Measurements from ENCODE around the gene KRTAP23-1.

Gene KRTAP23-1

DNA sequence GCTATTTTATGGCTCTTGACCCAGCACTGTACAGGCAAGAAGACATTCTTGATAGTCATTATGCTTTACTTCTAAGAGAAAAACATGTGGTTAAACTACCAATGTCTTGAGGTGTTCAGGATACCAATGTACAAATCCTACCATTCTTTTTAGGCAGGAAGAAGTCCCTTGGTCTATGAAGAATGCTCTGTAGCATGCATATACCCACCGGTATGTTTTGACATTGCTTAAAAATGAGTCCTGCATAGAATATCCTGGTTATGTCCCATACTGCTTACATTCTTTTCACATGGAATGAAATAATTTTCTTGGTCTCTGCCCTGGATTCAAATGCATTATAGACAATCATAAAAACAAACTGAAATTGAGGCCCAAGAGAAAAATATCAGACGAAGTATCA is 15.7 kb downstream of the KRTAP23-1 start:
- H3K4me3 ChIP-seq (ENCODE audit: insufficient read depth, low read length, poor library complexity, severe bottlenecking), result no peak overlapping the region
- H3K79me2 ChIP-seq (ENCODE audit: insufficient read depth, low read length), result no peaks in the 10 kb centered on the region
- no peak overlapping the region for H2AFZ ChIP-seq (ENCODE audit: low read depth, low read length, severe bottlenecking)
- H3K9me2 ChIP-seq (replicated peaks; ENCODE audit: insufficient read depth, low read length), result no peaks in the 10 kb centered on the region
- H3F3A ChIP-seq (ENCODE audit: insufficient read depth), result no peaks in the 10 kb centered on the region
- no peaks in the 10 kb centered on the region for H3K36me3 ChIP-seq (ENCODE audit: low read length)
- no peaks in the 10 kb centered on the region for H3K9me3 ChIP-seq (ENCODE audit: insufficient read depth, low read length)
- no peaks in the 10 kb centered on the region for H4K20me1 ChIP-seq (ENCODE audit: low read depth, low read length)
- H3K27ac ChIP-seq (ENCODE audit: low read depth, low read length), result no peak overlapping the region
- H3K4me2 ChIP-seq (ENCODE audit: low read depth, low read length, poor library complexity, severe bottlenecking), result no peak overlapping the region
- no peak for TF ChIP-seq EZH2phosphoT487 (conservative IDR thresholded peaks at IDR 0.05; ENCODE audit: low read length)
- TF ChIP-seq, protein P1, sequence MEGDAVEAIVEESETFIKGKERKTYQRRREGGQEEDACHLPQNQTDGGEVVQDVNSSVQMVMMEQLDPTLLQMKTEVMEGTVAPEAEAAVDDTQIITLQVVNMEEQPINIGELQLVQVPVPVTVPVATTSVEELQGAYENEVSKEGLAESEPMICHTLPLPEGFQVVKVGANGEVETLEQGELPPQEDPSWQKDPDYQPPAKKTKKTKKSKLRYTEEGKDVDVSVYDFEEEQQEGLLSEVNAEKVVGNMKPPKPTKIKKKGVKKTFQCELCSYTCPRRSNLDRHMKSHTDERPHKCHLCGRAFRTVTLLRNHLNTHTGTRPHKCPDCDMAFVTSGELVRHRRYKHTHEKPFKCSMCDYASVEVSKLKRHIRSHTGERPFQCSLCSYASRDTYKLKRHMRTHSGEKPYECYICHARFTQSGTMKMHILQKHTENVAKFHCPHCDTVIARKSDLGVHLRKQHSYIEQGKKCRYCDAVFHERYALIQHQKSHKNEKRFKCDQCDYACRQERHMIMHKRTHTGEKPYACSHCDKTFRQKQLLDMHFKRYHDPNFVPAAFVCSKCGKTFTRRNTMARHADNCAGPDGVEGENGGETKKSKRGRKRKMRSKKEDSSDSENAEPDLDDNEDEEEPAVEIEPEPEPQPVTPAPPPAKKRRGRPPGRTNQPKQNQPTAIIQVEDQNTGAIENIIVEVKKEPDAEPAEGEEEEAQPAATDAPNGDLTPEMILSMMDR (IDR thresholded peaks at IDR 0.05; ENCODE audit: insufficient read depth, low read length, poor library complexity, severe bottlenecking), result no peak
- H3K27me3 ChIP-seq (ENCODE audit: low read length), result no peaks in the 10 kb centered on the region
- H3K9ac ChIP-seq (ENCODE audit: low read length), result no peak overlapping the region

DNA sequence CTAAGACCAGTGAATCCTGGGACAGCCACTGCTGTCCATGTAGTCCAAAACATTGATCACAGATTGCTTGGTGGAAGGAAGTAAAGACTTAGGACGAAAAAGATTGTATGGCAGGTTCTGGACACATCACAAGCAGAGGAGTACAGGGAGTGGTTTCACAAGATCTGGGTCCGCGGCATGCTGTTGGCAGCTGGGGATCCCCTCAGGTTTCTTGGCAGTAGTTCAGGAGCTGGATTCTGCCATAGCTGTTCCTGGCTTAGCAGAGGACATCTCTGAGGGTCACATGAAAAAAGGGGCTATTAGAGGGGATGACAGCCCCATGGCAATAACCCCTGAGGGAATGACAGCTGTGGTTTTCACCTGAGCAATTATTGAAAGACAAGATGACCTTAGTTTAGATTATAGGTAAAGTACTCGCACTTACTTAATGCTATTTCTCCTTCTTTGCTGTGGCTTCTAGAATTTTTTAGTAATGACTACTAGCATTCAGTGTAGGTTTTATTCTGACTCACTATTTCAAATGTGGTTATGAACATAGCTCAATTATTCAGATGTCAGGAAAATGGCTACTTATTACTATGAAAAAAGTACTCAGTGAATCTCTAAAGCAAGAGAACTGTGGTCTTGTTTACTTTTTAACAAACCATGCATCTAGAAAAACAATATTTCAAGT is 19.1 kb downstream of the KRTAP23-1 start:
- Histone ChIP-seq H3K9me3 (ENCODE audit: insufficient read depth, low read length) (no peaks in the 10 kb centered on the region), H3K9me2 (replicated peaks; ENCODE audit: insufficient read depth, low read length) (no peaks in the 10 kb centered on the region), H3K4me3 (ENCODE audit: insufficient read depth, low read length, poor library complexity, severe bottlenecking) (no peak overlapping the region), H3F3A (ENCODE audit: insufficient read depth) (no peaks in the 10 kb centered on the region), H3K27ac (ENCODE audit: low read depth, low read length) (no peak overlapping the region), H3K36me3 (ENCODE audit: low read length) (no peaks in the 10 kb centered on the region), H2AFZ (ENCODE audit: low read depth, low read length, severe bottlenecking) (no peak overlapping the region), H4K20me1 (ENCODE audit: low read depth, low read length) (no peaks in the 10 kb centered on the region), H3K79me2 (ENCODE audit: insufficient read depth, low read length) (no peaks in the 10 kb centered on the region), H3K27me3 (ENCODE audit: low read length) (no peaks in the 10 kb centered on the region), H3K9ac (ENCODE audit: low read length) (no peak overlapping the region), H3K4me2 (ENCODE audit: low read depth, low read length, poor library complexity, severe bottlenecking) (no peak overlapping the region)
- TF ChIP-seq, protein P1 (IDR thresholded peaks at IDR 0.05; ENCODE audit: insufficient read depth, low read length, poor library complexity, severe bottlenecking), result no peak
- no peak for TF ChIP-seq EZH2phosphoT487 (conservative IDR thresholded peaks at IDR 0.05; ENCODE audit: low read length)

DNA sequence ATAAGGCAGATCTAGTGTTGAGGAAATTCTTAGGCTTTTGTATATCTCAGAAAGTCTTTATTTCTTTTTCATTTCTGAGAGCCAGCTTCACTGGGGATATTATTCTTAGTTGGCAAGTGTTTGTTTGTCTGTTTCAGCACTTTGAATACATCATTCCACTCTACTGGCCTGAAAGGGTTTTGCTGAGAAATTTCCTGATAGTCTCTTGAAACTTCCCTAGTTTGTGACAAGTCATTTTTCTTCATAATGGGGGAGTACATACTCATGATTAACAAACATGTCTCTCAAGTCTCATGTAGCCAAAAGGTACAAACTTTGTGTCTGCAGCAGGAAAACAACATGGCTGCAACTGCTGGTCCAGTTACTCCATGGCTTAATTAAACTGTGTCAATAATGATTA is 22.0 kb downstream of the KRTAP23-1 start:
- Histone ChIP-seq H3K9ac (ENCODE audit: low read length) (no peak overlapping the region), H3K9me3 (ENCODE audit: insufficient read depth, low read length) (no peaks in the 10 kb centered on the region), H3K79me2 (ENCODE audit: insufficient read depth, low read length) (no peaks in the 10 kb centered on the region)

More for the DNA sequence above, 22.0 kb downstream of the KRTAP23-1 start:
- Histone ChIP-seq H3K36me3 (ENCODE audit: low read length) (no peaks in the 10 kb centered on the region), H4K20me1 (ENCODE audit: low read depth, low read length) (no peaks in the 10 kb centered on the region), H3K9me2 (replicated peaks; ENCODE audit: insufficient read depth, low read length) (no peaks in the 10 kb centered on the region), H2AFZ (ENCODE audit: low read depth, low read length, severe bottlenecking) (no peak overlapping the region), H3K4me3 (ENCODE audit: insufficient read depth, low read length, poor library complexity, severe bottlenecking) (no peak overlapping the region), H3K4me2 (ENCODE audit: low read depth, low read length, poor library complexity, severe bottlenecking) (no peak overlapping the region), H3F3A (ENCODE audit: insufficient read depth) (no peaks in the 10 kb centered on the region), H3K27me3 (ENCODE audit: low read length) (no peaks in the 10 kb centered on the region), H3K27ac (ENCODE audit: low read depth, low read length) (no peak overlapping the region)
- TF ChIP-seq, protein P1 (IDR thresholded peaks at IDR 0.05; ENCODE audit: insufficient read depth, low read length, poor library complexity, severe bottlenecking), result no peak
- TF ChIP-seq EZH2phosphoT487 (conservative IDR thresholded peaks at IDR 0.05; ENCODE audit: low read length), result no peak

All from SU-DHL-6 (cell line).